ENCODE results near the gene SCT.

Gene SCT

GRCh38 chr11:643849-644738, 17.1 kb upstream of the SCT start:
- H2AK5ac ChIP-seq (ENCODE audit: low read length, severe bottlenecking): no peak overlapping the region
- no peak overlapping the region for H4K91ac ChIP-seq (ENCODE audit: low read length)
- WGBS: 92% methylated on average over 50 of the region's 50 CpGs

GRCh38 chr11:643366-643765, 16.4 kb upstream of the SCT start:
- Histone ChIP-seq H3K14ac (ENCODE audit: low read length in 2 of 2) (no peak overlapping the region), H4K8ac (ENCODE audit: low read length) (no peak overlapping the region), H2BK12ac (ENCODE audit: low read length in 2 of 2) (no peak overlapping the region), H3K4me2 (ENCODE audit: low read length, poor library complexity, severe bottlenecking) (no peak overlapping the region), H3K27me3 (ENCODE audit: control insufficient read depth in 1 of 2, insufficient read depth in 1 of 2, low read length in 2 of 2) (peaks cover 4 to 9% of the 10 kb centered on the region in 2 experiments), H4K91ac (ENCODE audit: low read length) (no peak overlapping the region), H3K79me1 (replicated peaks; ENCODE audit: low read length, poor library complexity, severe bottlenecking) (no peaks in the 10 kb centered on the region), H3K18ac (ENCODE audit: low read depth in 1 of 2, low read length in 2 of 2) (no peak overlapping the region), H2BK120ac (ENCODE audit: low read depth, low read length) (no peak overlapping the region), H3K23ac (ENCODE audit: low read length in 2 of 2) (no peak overlapping the region), H3K36me3 (ENCODE audit: control insufficient read depth in 1 of 2, insufficient read depth in 2 of 2, low read depth in 1 of 2, low read length in 2 of 2) (peaks cover 32 to 65% of the 10 kb centered on the region in 2 experiments), H3K9me3 (ENCODE audit: control insufficient read depth, low read length) (no peaks in the 10 kb centered on the region), H3K4ac (ENCODE audit: low read depth in 1 of 2, low read length in 2 of 2) (no peak overlapping the region), H2AFZ (ENCODE audit: low read depth, low read length) (no peak overlapping the region), H3K4me1 (ENCODE audit: control insufficient read depth, insufficient read depth, low read depth, low read length) (peaks cover 34% of the 10 kb centered on the region), H3K9ac (ENCODE audit: low read length) (no peak overlapping the region), H3K4me3 (ENCODE audit: insufficient read depth in 1 of 2, low read depth in 1 of 2, low read length in 2 of 2) (no peak overlapping the region), H2AK5ac (ENCODE audit: low read length, severe bottlenecking) (no peak overlapping the region), H2BK15ac (ENCODE audit: low read depth, poor library complexity, severe bottlenecking) (no peak overlapping the region), H2BK5ac (ENCODE audit: low read depth, low read length, poor library complexity, severe bottlenecking) (no peak overlapping the region), H3K27ac (ENCODE audit: low read length, poor library complexity, severe bottlenecking) (no peak overlapping the region)
- DNase-seq: no peak
- 97% methylated on average over 9 of the region's 9 CpGs for WGBS

More at GRCh38 chr11:643849-644738, 17.1 kb upstream of the SCT start:
- no peak overlapping the region for H2AFZ ChIP-seq (ENCODE audit: low read depth, low read length)
- no peak overlapping the region for H3K4me3 ChIP-seq (ENCODE audit: insufficient read depth in 1 of 2, low read depth in 1 of 2, low read length in 2 of 2)
- H2BK15ac ChIP-seq (ENCODE audit: low read depth, poor library complexity, severe bottlenecking): no peak overlapping the region
- H3K36me3 ChIP-seq (ENCODE audit: control insufficient read depth in 1 of 2, insufficient read depth in 2 of 2, low read depth in 1 of 2, low read length in 2 of 2): peaks cover 37 to 69% of the 10 kb centered on the region in 2 experiments
- H3K9me3 ChIP-seq (ENCODE audit: control insufficient read depth, low read length): no peaks in the 10 kb centered on the region
- no peak overlapping the region for H3K14ac ChIP-seq (ENCODE audit: low read length in 2 of 2)
- no peak overlapping the region for H3K4ac ChIP-seq (ENCODE audit: low read depth in 1 of 2, low read length in 2 of 2)
- H3K23ac ChIP-seq (ENCODE audit: low read length in 2 of 2): no peak overlapping the region
- peaks cover 0 to 2% of the 10 kb centered on the region in 2 experiments for H3K27me3 ChIP-seq (ENCODE audit: control insufficient read depth in 1 of 2, insufficient read depth in 1 of 2, low read length in 2 of 2)
- H3K4me2 ChIP-seq (ENCODE audit: low read length, poor library complexity, severe bottlenecking): no peak overlapping the region
- no peak overlapping the region for H2BK5ac ChIP-seq (ENCODE audit: low read depth, low read length, poor library complexity, severe bottlenecking)
- H4K8ac ChIP-seq (ENCODE audit: low read length): no peak overlapping the region
- H3K4me1 ChIP-seq (ENCODE audit: control insufficient read depth, insufficient read depth, low read depth, low read length): peaks cover 29% of the 10 kb centered on the region
- no peak for DNase-seq
- no peaks in the 10 kb centered on the region for H3K79me1 ChIP-seq (replicated peaks; ENCODE audit: low read length, poor library complexity, severe bottlenecking)
- H3K9ac ChIP-seq (ENCODE audit: low read length): no peak overlapping the region
- no peak overlapping the region for H3K18ac ChIP-seq (ENCODE audit: low read depth in 1 of 2, low read length in 2 of 2)
- no peak overlapping the region for H2BK12ac ChIP-seq (ENCODE audit: low read length in 2 of 2)
- no peak overlapping the region for H3K27ac ChIP-seq (ENCODE audit: low read length, poor library complexity, severe bottlenecking)
- no peak overlapping the region for H2BK120ac ChIP-seq (ENCODE audit: low read depth, low read length)

GRCh38 chr11:641806-642370, 14.9 kb upstream of the SCT start:
- no peak overlapping the region for H4K91ac ChIP-seq (ENCODE audit: low read length)
- peaks cover 14 to 20% of the 10 kb centered on the region in 2 experiments for H3K27me3 ChIP-seq (ENCODE audit: control insufficient read depth in 1 of 2, insufficient read depth in 1 of 2, low read length in 2 of 2)
- no peak overlapping the region for H2BK12ac ChIP-seq (ENCODE audit: low read length in 2 of 2)
- no peak overlapping the region for H3K9ac ChIP-seq (ENCODE audit: low read length)
- peaks cover 2% of the 10 kb centered on the region for H3K79me1 ChIP-seq (replicated peaks; ENCODE audit: low read length, poor library complexity, severe bottlenecking)
- peaks cover 49% of the 10 kb centered on the region for H3K4me1 ChIP-seq (ENCODE audit: control insufficient read depth, insufficient read depth, low read depth, low read length)
- H2BK120ac ChIP-seq (ENCODE audit: low read depth, low read length): no peak overlapping the region
- H2AFZ ChIP-seq (ENCODE audit: low read depth, low read length): no peak overlapping the region
- no peak overlapping the region for H2BK15ac ChIP-seq (ENCODE audit: low read depth, poor library complexity, severe bottlenecking)
- no peak overlapping the region for H3K4me2 ChIP-seq (ENCODE audit: low read length, poor library complexity, severe bottlenecking)
- H4K8ac ChIP-seq (ENCODE audit: low read length): no peak overlapping the region
- H3K4me3 ChIP-seq (ENCODE audit: insufficient read depth in 1 of 2, low read depth in 1 of 2, low read length in 2 of 2): no peak overlapping the region
- H3K27ac ChIP-seq (ENCODE audit: low read length, poor library complexity, severe bottlenecking): no peak overlapping the region
- no peak overlapping the region for H2AK5ac ChIP-seq (ENCODE audit: low read length, severe bottlenecking)
- no peaks in the 10 kb centered on the region for H3K9me3 ChIP-seq (ENCODE audit: control insufficient read depth, low read length)
- peaks cover 26 to 56% of the 10 kb centered on the region in 2 experiments for H3K36me3 ChIP-seq (ENCODE audit: control insufficient read depth in 1 of 2, insufficient read depth in 2 of 2, low read depth in 1 of 2, low read length in 2 of 2)
- no peak for DNase-seq
- H3K18ac ChIP-seq (ENCODE audit: low read depth in 1 of 2, low read length in 2 of 2): no peak overlapping the region
- no peak overlapping the region for H3K23ac ChIP-seq (ENCODE audit: low read length in 2 of 2)
- no peak overlapping the region for H3K14ac ChIP-seq (ENCODE audit: low read length in 2 of 2)
- no peak overlapping the region for H2BK5ac ChIP-seq (ENCODE audit: low read depth, low read length, poor library complexity, severe bottlenecking)
- H3K4ac ChIP-seq (ENCODE audit: low read depth in 1 of 2, low read length in 2 of 2): no peak overlapping the region
- 95% methylated on average over 19 of the region's 19 CpGs for WGBS

- 49% methylated on average over 43 of the region's 69 CpGs for WGBS
- Histone ChIP-seq H2AFZ (ENCODE audit: low read depth, low read length) (no peak overlapping the region), H3K9ac (ENCODE audit: low read length) (no peak overlapping the region), H3K27me3 (ENCODE audit: control insufficient read depth in 1 of 2, insufficient read depth in 1 of 2, low read length in 2 of 2) (peaks cover 14 to 28% of the 10 kb centered on the region in 2 experiments), H3K14ac (ENCODE audit: low read length in 2 of 2) (no peak overlapping the region), H4K91ac (ENCODE audit: low read length) (no peak overlapping the region), H2BK120ac (ENCODE audit: low read depth, low read length) (no peak overlapping the region), H3K27ac (ENCODE audit: low read length, poor library complexity, severe bottlenecking) (no peak overlapping the region), H3K9me3 (ENCODE audit: control insufficient read depth, low read length) (no peaks in the 10 kb centered on the region), H4K8ac (ENCODE audit: low read length) (no peak overlapping the region), H3K79me1 (replicated peaks; ENCODE audit: low read length, poor library complexity, severe bottlenecking) (peaks cover 2% of the 10 kb centered on the region), H3K23ac (ENCODE audit: low read length in 2 of 2) (no peak overlapping the region), H3K4me1 (ENCODE audit: control insufficient read depth, insufficient read depth, low read depth, low read length) (peaks cover 54% of the 10 kb centered on the region), H3K4me3 (ENCODE audit: insufficient read depth in 1 of 2, low read depth in 1 of 2, low read length in 2 of 2) (no peak overlapping the region), H2BK5ac (ENCODE audit: low read depth, low read length, poor library complexity, severe bottlenecking) (no peak overlapping the region), H3K18ac (ENCODE audit: low read depth in 1 of 2, low read length in 2 of 2) (no peak overlapping the region), H2BK12ac (ENCODE audit: low read length in 2 of 2) (no peak overlapping the region), H3K36me3 (ENCODE audit: control insufficient read depth in 1 of 2, insufficient read depth in 2 of 2, low read depth in 1 of 2, low read length in 2 of 2) (peaks cover 20 to 52% of the 10 kb centered on the region in 2 experiments), H2BK15ac (ENCODE audit: low read depth, poor library complexity, severe bottlenecking) (no peak overlapping the region), H3K4me2 (ENCODE audit: low read length, poor library complexity, severe bottlenecking) (no peak overlapping the region), H2AK5ac (ENCODE audit: low read length, severe bottlenecking) (no peak overlapping the region), H3K4ac (ENCODE audit: low read depth in 1 of 2, low read length in 2 of 2) (no peak overlapping the region)
- DNase-seq: no peak
Measured at GRCh38 chr11:640021-640706, 13.2 kb upstream of the SCT start.
